MM.1S (cell line): ENCODE measurements around the gene MRGPRG.

Source experiments
- EZH2 ChIP-seq: fragments of 300-600 bp; sonication (generic); optimal IDR thresholded peaks from 2 replicates; pipeline ENCODE3; 2017; ENCODE audit warnings: low read depth, mild to moderate bottlenecking, antibody characterized with exemption, low read length, mixed read lengths
- TF ChIP-seq, protein P1 (sequence below): fragments of 300-600 bp; sonication (generic); IDR thresholded peaks from 2 replicates; pipeline ENCODE4 v1.5.1; 2016; ENCODE audit warnings: antibody characterized with exemption, low read length, mixed read lengths

DNA sequence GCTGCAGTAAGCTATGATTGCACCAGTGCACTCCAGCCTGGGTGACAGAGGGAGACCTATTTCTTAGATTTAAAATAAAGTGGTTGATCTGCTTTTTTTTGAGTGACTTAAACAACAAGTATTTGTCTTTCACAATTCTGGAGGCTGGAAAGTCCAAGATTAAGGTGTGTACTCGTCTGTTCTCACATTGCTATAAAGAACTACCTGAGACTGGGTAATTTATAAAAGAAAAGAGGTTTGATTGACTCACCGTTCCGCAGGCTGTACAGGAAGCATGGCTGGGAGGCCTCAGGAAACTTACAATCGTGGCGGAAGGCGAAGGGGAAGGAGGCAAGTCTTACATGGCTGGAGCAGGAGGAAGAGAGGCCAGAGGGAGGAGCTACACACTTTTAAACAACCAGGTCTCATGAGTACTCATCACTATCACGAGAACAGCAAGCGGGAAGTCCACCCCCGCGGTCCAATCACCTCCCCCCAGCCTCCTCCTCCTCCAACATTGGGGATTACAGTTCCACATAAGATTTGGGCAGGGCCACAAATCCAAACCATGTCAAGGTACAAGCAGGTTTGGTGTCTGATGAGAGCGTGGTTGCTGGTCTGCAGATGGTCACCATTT lies 33.8 kb downstream of the MRGPRG start:
- TF ChIP-seq, protein P1, sequence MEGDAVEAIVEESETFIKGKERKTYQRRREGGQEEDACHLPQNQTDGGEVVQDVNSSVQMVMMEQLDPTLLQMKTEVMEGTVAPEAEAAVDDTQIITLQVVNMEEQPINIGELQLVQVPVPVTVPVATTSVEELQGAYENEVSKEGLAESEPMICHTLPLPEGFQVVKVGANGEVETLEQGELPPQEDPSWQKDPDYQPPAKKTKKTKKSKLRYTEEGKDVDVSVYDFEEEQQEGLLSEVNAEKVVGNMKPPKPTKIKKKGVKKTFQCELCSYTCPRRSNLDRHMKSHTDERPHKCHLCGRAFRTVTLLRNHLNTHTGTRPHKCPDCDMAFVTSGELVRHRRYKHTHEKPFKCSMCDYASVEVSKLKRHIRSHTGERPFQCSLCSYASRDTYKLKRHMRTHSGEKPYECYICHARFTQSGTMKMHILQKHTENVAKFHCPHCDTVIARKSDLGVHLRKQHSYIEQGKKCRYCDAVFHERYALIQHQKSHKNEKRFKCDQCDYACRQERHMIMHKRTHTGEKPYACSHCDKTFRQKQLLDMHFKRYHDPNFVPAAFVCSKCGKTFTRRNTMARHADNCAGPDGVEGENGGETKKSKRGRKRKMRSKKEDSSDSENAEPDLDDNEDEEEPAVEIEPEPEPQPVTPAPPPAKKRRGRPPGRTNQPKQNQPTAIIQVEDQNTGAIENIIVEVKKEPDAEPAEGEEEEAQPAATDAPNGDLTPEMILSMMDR = no peak
- TF ChIP-seq EZH2 = no peak
